Measurements from ENCODE around the gene B2M.

DNA sequence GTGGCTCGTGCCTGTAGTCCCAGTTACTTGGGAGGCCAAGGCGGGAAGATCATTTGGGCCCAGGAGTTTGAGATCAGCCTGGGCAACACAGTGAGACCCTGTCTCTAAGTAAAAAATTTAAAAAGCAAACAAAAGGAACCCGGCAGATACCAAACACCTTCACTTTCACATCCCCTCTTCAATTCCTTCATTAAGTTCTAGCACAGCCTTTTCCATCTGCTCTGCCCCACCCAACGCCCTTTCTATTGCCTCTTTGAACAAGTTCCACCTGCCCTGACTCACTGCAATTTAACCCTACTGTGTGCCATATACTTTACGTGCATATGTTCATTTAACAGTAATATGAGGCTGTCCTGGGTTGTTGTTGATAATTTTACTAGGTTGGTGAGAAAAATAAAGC, 35.4 kb upstream of the B2M start:
- no peak for TF ChIP-seq CTCF (IDR thresholded peaks at IDR 0.05)
- no peak for TF ChIP-seq EZH2 (IDR thresholded peaks at IDR 0.05)
- no peak for TF ChIP-seq EZH2phosphoT487 (IDR thresholded peaks at IDR 0.05)
